PFSK-1 (cell line): ENCODE results near the gene KIAA1755.

Source experiments
- FOXP2 ChIP-seq: optimal IDR thresholded peaks from 2 replicates; pipeline ENCODE3; 2011; ENCODE audit warnings: borderline replicate concordance, control low read depth, inconsistent platforms; ENCODE audit not compliant: insufficient read depth; ENCODE audit errors: extremely low read length, extremely low read depth
- POLR2AphosphoS5 ChIP-seq: IDR thresholded peaks from 2 replicates; pipeline ENCODE4 v1.6.1; 2012; ENCODE audit warnings: low read depth, mild to moderate bottlenecking, control low read depth, low read length, moderate library complexity
- REST ChIP-seq, 2 experiments: IDR thresholded peaks; 2 replicates each; pipeline versions ENCODE4 v1.6.1 to v1.8.0; 2011 to 2012; ENCODE audit warnings: low read depth in 2 of 2, low read length in 2 of 2, control low read depth in 1 of 2, inconsistent platforms in 1 of 2, mild to moderate bottlenecking in 1 of 2, moderate library complexity in 1 of 2; ENCODE audit not compliant: insufficient read depth in 1 of 2
- SIN3A ChIP-seq: IDR thresholded peaks from 2 replicates; pipeline ENCODE4 v1.6.1; 2012; ENCODE audit warnings: mild to moderate bottlenecking, low read length, moderate library complexity, borderline replicate concordance; ENCODE audit not compliant: insufficient read depth
- TAF1 ChIP-seq: IDR thresholded peaks from 2 replicates; pipeline ENCODE4 v1.6.1; 2012; ENCODE audit warnings: low read length, control low read depth, borderline replicate concordance; ENCODE audit not compliant: insufficient read depth

Gene KIAA1755

GRCh38 chr20:38241201-38241600, 19.3 kb downstream of the KIAA1755 start:
- no peak for TF ChIP-seq FOXP2
- TF ChIP-seq REST (IDR thresholded peaks at IDR 0.05; ENCODE audit: insufficient read depth in 1 of 2, low read depth in 2 of 2, low read length in 2 of 2), result no peak
- no peak for TF ChIP-seq SIN3A
- no peak for TF ChIP-seq POLR2AphosphoS5
- no peak for TF ChIP-seq TAF1

- TF ChIP-seq SIN3A (no peak), POLR2AphosphoS5 (no peak), FOXP2 (no peak), TAF1 (no peak)
Measured at GRCh38 chr20:38239441-38239840, 21.1 kb downstream of the KIAA1755 start.

GRCh38 chr20:38238829-38239228, 21.7 kb downstream of the KIAA1755 start:
- TF ChIP-seq SIN3A, result no peak
- TF ChIP-seq TAF1, result no peak
- TF ChIP-seq REST (IDR thresholded peaks at IDR 0.05; ENCODE audit: insufficient read depth in 1 of 2, low read depth in 2 of 2, low read length in 2 of 2), result no peak
- TF ChIP-seq FOXP2, result no peak

GRCh38 chr20:38237381-38237780, 23.2 kb downstream of the KIAA1755 start:
- TF ChIP-seq REST (IDR thresholded peaks at IDR 0.05; ENCODE audit: insufficient read depth in 1 of 2, low read depth in 2 of 2, low read length in 2 of 2) (no peak), POLR2AphosphoS5 (no peak), TAF1 (no peak), SIN3A (no peak), FOXP2 (no peak)

- no peak for TF ChIP-seq REST (IDR thresholded peaks at IDR 0.05; ENCODE audit: insufficient read depth in 1 of 2, low read depth in 2 of 2, low read length in 2 of 2)
- TF ChIP-seq FOXP2, result no peak
- TF ChIP-seq SIN3A, result no peak
- no peak for TF ChIP-seq TAF1
- no peak for TF ChIP-seq POLR2AphosphoS5
Measured at GRCh38 chr20:38231531-38232121, 28.9 kb downstream of the KIAA1755 start.
